Measurements from ENCODE around the gene DNAJB8.

DNAJB8 gene

DNA sequence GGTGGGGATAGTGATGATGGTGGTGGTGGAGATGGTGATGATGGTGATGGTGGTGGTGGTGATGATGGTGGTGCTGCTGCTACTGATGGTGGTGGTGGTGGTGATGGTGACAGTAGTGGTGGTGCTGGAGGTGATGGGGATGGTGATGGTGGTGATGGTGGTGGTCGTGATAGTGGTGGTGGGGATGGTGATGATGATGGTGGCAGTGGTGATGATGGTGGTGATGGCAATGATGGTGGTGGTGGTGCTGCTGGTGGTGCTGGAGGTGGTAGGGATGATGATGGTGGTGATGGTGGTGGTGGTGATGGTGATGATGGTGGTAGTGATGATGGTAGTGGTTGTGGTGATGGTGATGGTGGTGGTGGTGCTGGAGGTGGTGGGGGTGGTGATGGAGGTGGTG is 21.3 kb downstream of the DNAJB8 start:
- DNase-seq (ENCODE audit: low read depth in 2 of 2) = no peak

DNA sequence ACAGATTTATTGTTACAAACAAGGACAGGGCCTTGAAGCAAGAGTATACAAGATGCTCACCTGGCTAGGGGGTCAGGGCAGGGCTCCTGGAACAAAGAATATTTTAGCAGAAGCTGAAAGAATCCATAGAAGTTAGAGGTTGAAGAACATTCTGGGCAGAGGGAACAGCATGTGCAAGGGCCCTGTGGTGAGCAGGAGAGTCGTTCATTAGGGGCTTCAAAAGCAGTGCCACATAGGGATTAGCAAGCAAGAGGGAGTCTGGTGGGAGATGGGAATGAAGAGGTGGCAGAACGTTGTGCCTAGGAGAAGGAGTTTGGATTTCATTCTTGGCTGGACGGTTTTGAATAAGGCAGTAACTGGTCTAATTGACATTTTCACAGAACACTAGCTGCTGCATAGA is 22.9 kb downstream of the DNAJB8 start:
- DNase-seq (ENCODE audit: low read depth in 2 of 2) = no peak

DNA sequence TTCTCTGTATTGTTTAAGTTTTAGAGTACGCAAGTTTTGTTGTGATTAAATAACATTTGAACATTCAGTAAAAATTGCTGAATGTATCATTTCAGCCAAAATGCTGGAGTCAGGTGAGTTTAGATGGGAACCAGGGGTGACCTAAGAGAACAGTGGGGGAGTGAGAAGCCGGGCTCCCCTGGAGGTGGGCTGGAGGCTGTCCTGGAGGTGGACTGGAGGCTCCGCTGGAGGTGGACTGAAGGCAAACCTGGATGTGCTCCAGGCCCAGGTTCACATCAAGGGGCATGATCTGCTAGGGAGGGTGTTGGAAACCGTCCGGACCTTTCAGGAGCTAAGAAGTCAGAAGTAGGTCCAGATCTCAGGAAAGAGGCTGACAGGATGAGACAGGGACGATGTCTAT is 23.7 kb downstream of the DNAJB8 start:
- DNase-seq (ENCODE audit: low read depth in 2 of 2) = no peak

DNA sequence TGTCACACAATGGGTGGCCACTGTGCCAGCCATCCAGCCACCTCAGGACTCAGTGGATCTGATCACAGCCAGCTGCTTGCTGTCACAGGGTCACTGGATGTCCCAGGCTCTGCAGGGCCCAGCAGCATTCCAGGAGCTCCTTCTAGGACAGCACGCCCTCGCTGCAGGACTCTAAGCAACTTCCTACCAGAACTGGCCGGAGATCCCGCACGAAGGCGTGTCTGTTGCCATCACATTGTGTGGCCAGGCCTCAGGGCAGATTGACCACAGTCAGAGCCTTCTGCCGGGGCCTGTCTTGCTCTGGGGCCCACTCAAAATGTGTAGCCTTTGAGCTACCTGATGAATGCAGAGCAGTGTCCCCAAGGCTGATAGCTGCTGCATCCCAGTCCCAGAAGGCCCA is 24.6 kb downstream of the DNAJB8 start:
- DNase-seq (ENCODE audit: low read depth in 2 of 2) = no peak

DNA sequence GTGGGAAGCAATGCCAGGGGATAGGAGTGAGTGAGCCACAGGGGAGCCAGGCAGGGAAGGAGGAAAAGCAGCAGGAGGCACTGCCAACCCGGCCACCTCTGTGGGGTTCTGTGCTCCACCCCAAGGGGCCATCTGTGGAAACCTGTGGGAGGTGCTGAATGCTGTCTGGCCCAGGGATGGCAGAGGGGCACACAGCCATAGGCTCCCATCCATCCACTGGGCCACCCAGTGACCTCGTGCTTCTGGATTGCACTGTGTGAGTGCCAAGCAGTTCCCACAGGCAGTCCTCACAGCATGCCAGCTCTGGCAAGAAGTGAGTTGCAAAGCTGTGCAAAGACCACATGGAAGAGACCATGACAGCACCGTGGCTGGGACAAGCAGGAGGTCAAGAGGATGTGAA is 27.5 kb downstream of the DNAJB8 start:
- no peak for DNase-seq (ENCODE audit: low read depth in 2 of 2)

DNA sequence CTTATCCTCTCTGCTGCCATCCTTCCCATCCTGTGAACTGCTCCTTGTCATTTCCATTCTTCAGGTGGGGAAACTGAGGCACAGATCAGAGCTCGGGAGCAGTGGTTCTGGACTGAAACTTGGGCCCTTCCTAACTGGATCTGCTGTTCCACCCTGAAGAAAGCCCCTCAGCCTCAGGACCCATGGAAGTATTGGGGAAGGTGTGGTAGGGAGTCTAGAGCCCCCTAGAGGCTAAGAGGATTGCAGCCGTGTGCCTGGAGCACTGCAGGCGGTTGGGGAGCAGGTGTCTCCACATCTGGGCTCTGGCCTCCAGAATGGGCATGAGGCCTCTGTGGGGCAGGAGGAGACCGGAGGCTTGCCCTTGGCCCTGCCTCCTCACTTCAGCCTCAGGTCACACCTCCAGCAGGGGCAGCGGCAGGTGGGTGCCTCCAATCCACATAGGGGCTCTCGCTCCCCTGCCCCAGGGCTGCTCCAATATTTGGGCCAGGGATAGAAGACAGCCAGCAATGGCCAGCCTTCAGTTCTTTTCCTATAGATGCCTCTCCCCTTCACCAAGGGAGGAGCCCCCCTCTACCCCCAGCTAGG is 28.1 kb downstream of the DNAJB8 start:
- DNase-seq (ENCODE audit: low read depth in 2 of 2) = no peak

DNA sequence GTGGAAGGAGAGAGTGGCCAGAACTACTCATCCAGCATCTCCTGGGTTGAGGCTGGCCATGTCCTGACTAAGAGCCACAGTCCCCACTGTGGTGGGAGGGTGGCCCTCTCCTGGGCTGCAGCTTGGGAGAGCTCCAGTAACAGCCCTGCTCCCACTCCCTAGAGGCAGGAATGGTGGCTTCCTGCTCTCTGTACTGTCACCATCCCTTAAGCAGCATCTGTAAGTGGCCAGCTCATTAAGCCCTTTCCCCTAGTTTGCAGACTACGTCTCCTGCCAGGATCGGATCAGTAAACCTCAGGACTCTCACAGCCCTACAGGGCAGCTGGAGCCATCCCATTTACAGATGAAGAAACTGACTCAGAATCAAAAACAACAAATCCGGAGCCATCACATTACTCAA is 30.5 kb downstream of the DNAJB8 start:
- no peak for DNase-seq (ENCODE audit: low read depth in 2 of 2)

DNA sequence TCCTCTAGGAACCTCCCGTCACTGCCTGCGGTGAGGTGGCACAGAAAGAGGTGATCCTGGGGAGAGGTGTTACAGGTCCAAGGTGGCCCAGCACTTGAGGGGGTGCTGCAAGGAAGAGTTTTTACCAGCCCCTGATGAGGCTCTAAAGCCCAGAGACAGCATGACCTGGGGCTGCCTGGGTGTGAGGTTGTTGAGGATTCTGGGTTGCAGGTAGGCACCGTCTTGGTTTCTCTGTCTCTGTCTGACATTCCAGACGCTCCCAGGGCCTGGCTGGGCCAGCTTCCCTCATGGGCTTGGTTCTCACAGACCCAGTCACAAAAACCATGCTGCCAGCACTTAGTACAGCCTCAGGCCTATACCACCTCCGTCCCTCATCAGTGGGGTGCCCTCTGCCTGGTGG is 31.1 kb downstream of the DNAJB8 start:
- no peak for DNase-seq (ENCODE audit: low read depth in 2 of 2)

DNA sequence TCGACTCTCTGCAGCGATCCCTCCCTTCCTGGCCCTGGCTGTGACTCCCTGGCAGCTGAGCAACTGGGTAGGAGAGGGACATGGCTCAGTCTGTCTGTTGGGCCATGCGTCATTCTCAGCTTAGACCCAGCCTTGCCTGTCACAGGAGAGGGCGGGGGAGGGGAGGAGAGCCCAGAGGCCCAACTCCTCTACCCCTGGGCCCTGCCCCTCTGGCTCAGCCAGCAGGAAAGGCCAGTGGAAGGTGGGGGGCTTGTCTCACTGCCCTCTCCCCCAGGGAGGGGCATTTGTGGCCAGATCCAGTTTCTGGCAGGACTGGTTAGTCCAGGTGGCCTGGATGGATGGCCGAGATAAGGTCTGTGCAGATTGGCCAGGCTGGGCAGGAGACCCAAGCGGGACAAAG is 31.6 kb downstream of the DNAJB8 start:
- DNase-seq (ENCODE audit: low read depth in 2 of 2) = no peak

DNA sequence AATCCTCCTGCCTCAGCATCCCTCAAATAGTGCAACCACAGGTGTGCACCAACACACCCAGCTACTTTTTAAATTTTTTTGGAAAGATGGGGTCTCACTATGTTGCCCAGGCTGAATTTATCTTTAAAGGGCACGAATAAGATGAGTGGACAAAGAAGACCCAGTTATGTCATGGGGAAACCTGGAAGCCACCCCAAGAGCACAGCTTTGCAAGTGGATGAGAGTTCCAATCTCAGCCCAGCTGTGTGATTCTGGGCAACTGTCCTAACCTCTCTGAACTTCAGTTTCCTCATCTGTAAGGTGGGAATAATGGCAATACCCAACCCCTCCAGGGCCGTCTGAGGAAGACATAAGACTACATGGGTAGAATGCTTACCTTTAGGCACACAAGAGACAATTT is 32.2 kb downstream of the DNAJB8 start:
- no peak for DNase-seq (ENCODE audit: low read depth in 2 of 2)

DNA sequence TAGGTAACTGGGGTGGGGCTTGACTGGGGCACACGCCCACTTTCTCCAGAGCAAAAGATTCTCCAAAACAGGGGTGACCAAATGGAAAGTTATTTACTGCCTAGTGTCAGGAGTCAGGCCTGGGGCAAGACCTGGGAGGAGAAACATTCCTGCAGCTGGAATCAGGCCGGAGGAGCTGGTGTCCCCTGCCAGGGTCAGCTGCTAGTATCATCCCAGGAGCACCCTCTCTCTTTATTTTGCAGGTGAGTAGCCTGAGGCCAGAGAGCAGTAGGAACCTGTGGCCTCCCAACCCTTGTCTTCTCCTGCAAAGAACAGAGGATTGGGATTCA is 32.9 kb downstream of the DNAJB8 start:
- DNase-seq (ENCODE audit: low read depth in 2 of 2) = no peak

DNA sequence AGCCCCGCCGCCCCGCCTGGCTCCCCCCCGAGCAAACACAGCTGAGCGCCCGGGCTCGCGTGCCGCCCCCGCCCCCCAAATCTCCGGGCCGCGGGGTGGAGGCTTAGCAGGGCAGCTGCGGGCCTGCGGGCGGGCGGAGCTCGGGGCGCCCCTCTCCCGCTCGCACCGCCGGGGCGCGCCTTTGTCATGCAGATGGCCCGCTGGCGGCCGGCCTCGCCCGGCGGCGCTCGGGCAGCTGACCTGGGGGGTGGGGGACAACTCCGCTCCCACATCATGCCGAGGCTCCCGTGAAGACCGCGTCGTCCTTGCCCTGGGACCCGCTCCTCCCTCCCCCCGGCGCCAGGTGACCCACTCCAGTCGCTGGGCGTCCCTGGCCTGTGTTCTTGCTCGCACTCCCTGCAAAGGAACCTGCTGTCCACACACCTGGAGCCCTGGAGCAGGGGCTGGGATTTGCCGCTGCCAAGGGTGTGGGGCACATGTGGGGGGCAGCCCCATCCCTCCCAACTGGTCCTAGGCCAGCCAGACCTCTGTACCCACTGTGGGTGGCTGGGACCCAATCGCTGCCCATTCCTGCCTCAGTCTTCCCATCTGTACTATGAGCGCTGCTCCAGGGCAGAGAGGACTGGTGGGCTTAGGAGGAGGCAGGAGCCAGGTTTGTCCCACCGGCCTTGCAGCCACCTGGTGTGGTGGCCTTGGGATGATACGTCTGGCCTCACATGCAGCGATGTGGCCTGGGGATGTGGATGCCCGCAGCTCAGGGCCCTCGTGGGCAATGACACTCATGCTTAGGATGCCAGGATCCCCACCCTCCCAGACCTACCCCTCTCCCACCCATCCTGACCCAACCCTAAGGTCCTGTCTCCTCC is 33.5 kb downstream of the DNAJB8 start:
- no peak for DNase-seq (ENCODE audit: low read depth in 2 of 2)

DNA sequence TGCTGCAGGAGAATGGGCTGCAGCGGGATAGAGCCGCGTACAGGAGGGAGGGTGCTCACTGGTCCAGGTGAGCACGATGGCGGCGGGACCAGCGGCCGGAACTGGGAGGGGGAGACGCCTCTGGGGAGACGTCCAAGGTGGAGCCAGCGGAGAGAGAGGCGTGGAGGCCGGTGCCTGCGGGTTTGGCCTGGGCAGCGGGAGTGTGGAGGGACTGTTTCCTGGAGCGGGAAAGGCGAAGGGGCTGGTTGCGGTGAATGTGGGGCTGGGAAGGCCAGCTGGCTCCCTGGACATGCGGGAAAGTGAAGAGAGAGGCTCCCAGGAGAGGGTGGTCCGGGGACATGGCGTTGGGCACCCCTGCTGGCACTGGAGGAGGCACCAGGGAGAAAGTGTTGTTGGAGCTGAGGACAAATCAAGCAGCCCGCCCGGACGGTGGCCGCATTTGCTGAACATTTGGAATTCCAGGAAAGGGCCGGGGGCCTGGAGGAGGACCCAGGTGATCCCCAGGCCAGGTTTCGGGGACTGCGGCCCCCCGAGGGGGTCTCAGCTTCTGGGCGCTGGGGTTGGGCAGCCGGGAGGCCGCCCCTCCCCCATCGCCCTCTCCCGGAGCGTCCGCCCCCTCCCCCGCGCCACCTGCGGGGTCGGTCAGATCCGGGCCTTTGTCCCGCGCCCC is 34.3 kb downstream of the DNAJB8 start:
- DNase-seq (ENCODE audit: low read depth in 2 of 2) = no peak

DNA sequence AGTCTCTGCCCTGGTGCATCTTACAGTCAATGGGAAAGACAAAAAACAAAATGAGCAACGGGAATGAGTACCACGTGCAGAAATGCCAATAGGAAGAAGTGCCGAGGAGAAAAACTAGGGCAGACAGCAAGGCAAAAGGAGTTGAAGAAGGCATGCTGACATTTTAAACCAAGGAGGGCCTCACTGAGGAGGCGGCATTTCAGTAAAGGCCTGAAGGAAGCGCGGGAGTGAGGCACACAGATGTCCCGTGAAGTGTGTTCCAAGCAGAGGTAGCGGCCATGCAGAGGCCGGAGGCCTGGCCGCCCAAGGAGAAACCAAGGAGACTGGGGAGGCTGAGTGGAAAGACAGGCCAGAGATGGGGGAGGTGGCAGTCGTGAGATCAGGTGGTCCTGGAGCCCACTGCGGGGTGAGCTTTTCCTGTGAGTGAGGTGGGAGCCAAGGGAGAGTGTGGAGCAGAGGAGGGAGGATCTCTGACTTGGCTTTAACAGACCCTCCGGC is 34.8 kb downstream of the DNAJB8 start:
- DNase-seq (ENCODE audit: low read depth in 2 of 2) = no peak

DNA sequence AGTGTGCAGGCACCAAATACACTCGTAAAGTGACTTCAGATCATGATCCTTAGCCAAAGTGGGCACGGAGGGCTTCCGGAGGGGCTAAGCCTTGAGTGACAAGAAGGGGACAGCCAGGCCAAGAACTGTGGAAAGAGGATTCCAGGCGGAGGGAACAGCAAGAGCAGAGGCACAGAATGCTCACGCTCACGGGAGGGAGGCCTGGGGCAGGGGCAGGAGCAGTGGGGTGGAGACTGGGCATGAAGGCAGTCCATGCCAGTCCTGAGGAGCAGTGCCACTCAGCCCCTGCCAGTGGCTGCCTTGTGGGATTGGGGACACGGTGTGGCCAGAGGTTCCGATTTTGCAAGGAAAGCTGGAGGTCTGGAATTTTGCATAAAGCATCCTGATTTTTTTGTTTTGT is 36.0 kb downstream of the DNAJB8 start:
- no peak for DNase-seq (ENCODE audit: low read depth in 2 of 2)

DNA sequence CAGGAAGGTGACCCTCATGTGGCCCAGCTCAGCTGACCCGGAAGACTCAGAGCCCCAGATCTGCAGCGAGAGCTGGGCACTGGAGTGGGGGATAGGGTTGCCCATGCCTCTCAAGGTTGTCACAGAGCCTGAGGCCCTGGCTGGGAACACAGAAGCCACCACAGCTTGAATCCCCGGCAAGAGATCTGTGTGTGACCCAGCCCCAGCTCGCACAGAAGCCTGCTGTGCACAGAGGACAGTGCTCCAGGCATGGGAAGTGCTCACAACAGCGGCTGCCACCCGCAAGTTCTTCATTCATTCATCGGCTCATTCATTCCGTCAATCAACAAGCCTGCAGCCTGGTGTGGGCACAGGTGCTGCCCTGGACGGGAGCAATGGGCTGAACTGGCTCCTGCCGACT is 36.4 kb downstream of the DNAJB8 start:
- DNase-seq (ENCODE audit: low read depth in 2 of 2) = no peak

DNA sequence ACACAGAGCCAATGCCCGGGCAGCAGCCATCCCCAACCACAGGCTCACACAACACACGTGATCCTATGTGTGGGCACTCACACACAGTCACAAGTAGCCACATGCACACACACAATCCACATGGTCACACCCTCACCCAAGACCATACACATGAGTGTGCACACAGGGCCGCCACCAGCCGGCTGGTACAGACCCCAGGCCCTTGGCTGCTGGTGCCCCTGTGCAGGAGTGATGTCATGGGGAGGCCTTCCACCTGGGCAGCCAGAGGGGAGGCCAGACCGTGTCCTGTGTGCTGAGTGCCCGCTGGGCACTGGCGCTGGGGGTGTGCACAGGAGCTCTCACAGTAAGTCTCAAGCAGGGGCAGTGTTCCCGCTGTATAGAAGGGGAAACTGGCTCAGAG is 36.9 kb downstream of the DNAJB8 start:
- DNase-seq (ENCODE audit: low read depth in 2 of 2) = no peak

DNA sequence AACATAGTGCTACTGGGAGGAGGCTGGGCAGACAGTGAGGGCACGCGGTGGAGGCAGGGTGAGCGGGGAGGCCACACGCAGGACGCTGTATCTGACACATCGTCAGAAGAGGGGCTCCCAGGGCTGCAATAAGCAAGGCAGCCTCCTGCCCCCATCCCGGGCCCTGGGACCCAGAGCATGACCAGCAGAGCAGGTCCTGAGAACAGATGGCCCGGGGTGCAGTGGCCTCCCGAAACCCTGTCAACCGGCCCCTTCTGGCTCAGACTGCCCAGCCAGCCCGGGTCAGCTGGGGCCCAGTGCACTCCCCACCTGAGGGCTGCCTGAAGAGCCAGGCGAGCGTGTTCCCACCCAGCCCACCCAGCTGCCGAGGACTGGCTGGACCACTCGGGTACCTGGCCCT is 37.4 kb downstream of the DNAJB8 start:
- no peak for DNase-seq (ENCODE audit: low read depth in 2 of 2)

DNA sequence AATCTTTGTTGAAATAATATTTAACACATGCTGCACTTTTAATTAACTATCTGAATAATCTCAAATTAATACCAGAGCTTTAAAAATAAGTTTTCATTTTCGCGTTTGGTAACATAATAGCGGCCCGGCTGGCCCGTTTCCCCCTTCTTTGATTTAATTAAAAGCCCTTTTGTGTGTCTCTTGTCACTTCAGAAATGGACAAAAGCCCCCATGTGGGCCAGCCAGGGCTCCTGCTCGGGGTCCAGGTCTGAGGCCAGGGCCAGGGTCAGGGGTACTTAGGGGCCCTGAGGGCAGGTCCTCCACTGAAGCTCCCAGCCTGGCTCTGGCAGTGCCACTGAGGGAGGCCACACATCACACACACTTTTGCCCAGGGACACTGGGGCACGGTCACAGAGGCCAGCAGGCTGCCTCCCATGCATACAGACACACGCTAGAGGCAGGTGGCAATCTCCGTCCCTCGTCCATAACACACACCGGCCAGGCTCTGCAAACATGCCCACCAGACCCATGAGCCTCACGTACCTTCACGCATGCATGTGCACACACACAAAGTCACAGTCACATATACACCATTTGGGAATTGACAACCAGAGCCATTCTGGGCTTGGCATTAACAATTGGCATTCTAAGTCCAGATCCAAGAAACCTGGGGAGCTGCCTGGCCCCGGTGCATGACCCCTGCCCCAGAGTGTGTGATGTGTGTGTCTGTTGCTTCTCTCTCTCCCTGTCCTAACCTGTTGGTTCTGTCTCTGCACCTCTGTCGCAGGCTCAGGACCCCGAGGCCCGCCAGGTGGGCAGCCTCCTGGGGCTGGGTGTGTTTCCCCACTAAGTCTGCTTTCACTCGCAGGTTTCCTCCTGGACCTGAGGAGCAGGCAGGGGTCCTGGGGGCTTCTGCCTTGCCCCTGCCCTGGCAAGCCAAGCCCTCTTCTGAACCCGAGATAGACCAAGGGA is 38.5 kb downstream of the DNAJB8 start:
- DNase-seq (ENCODE audit: low read depth in 2 of 2) = no peak

DNA sequence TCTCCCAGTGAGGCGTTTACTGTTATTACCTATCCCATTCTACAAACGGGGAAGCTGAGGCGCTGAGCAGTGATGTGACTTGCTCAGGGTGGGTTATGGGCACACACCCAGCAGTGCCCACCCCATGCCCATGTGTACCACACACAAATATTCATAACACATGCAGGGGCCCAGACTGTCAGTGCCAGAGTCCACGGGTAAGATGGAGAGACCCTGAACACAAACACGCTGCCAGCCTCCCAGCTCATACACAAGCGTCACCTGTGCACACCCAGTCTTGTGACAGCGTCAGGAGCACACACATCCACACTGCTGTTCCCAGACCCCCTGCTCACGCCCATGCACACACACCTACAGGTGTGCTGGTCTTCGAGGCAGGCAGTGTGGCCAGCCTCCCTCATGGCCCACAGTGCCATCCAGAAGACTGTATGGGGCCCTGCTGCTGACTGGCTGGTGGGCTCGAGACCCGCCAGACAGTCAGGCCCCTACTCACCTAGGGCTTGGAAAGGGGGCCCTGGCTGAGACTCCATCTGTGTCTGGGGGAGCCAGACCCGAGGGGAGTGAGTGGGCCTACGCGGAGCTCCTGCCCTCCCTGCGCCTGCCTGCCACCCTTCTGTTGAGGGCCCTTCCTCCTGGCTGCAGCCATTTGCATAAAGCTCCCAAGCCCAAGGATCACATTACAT is 39.4 kb downstream of the DNAJB8 start:
- no peak for DNase-seq (ENCODE audit: low read depth in 2 of 2)
